Neural crest cell (in vitro differentiated cells): Measurements from ENCODE around the gene SUPT3H. TPM values are rescaled to one million over a fixed set of nuclear protein-coding genes. Genes with fewer than 3 reads are reported as not detected.
"Not testable (repeated sequence)": the region's sequence is repeated elsewhere in the genome, so short reads cannot be mapped to it uniquely, and the experiment has no call there.

ENCODE experiments used
- DNase-seq: peaks from one replicate; pipeline ENCODE4 v3.0.0; 2021; ENCODE audit warnings: low read depth, mixed read lengths, low spot score
- H3K27ac Mint-ChIP-seq: one replicate; pipeline ENCODE4 v1.8.0; 2021; ENCODE audit warnings: mild to moderate bottlenecking, mixed read lengths; ENCODE audit not compliant: unreplicated experiment
- H3K27me3 Mint-ChIP-seq: 2 replicates; pipeline ENCODE4 v1.8.0; 2021; ENCODE audit warnings: low read depth, mild to moderate bottlenecking, mixed read lengths
- H3K36me3 Mint-ChIP-seq: 2 replicates; pipeline ENCODE4 v1.8.0; 2021; ENCODE audit warnings: low read depth, mild to moderate bottlenecking, mixed read lengths
- H3K4me1 Mint-ChIP-seq: 2 replicates; pipeline ENCODE4 v1.8.0; 2021; ENCODE audit warnings: mixed read lengths
- H3K4me3 Mint-ChIP-seq: one replicate; pipeline ENCODE4 v1.8.0; 2021; ENCODE audit warnings: mild to moderate bottlenecking, mixed read lengths
- H3K9me3 Mint-ChIP-seq: 2 replicates; pipeline ENCODE4 v1.8.0; 2021; ENCODE audit warnings: mixed read lengths
- CTCF ChIP-seq: fragments of 200-600 bp; sonication (generic); conservative IDR thresholded peaks from 2 replicates; pipeline ENCODE4 v1.5.0; 2021; ENCODE audit warnings: antibody characterized with exemption, mild to moderate bottlenecking
- total RNA-seq: library from RNA; stranded (reverse); gene quantifications from 2 replicates; pipeline ENCODE4 v1.2.1, GENCODE V29; 2021

Gene SUPT3H
- total RNA-seq, 1 donor from 2014 or later = 17.0 TPM

- no peaks in the 10 kb centered on the region for H3K27me3 Mint-ChIP-seq
- no peak for TF ChIP-seq CTCF
- no peak overlapping the region for H3K4me3 Mint-ChIP-seq
- peaks cover 12% of the 10 kb centered on the region for H3K36me3 Mint-ChIP-seq
- H3K9me3 Mint-ChIP-seq = peaks cover 12% of the 10 kb centered on the region
- peaks cover 5% of the 10 kb centered on the region for H3K4me1 Mint-ChIP-seq
- H3K27ac Mint-ChIP-seq = no peak overlapping the region
- no peak for DNase-seq
Measured at GRCh38 chr6:45075246-45075645, 302.5 kb downstream of the SUPT3H start.

GRCh38 chr6:45074439-45074838 is 303.3 kb downstream of the SUPT3H start:
- DNase-seq = no peak
- Mint-ChIP-seq H3K27ac (no peak overlapping the region), H3K4me1 (peaks cover 5% of the 10 kb centered on the region), H3K4me3 (no peak overlapping the region), H3K36me3 (peaks cover 8% of the 10 kb centered on the region), H3K9me3 (peaks cover 8% of the 10 kb centered on the region), H3K27me3 (no peaks in the 10 kb centered on the region)
- no peak for TF ChIP-seq CTCF

- H3K27ac Mint-ChIP-seq = no peak overlapping the region
- DNase-seq = no peak
- no peaks in the 10 kb centered on the region for H3K27me3 Mint-ChIP-seq
- H3K4me1 Mint-ChIP-seq = peaks cover 5% of the 10 kb centered on the region
- H3K36me3 Mint-ChIP-seq = peaks cover 8% of the 10 kb centered on the region
- TF ChIP-seq CTCF = no peak
- H3K4me3 Mint-ChIP-seq = no peak overlapping the region
- H3K9me3 Mint-ChIP-seq = peaks cover 7% of the 10 kb centered on the region
Measured at GRCh38 chr6:45073771-45074170, 304.0 kb downstream of the SUPT3H start.

GRCh38 chr6:45072673-45073072 is 305.1 kb downstream of the SUPT3H start:
- no peak for DNase-seq
- H3K9me3 Mint-ChIP-seq = no peaks in the 10 kb centered on the region
- H3K4me3 Mint-ChIP-seq = no peak overlapping the region
- no peak for TF ChIP-seq CTCF
- no peaks in the 10 kb centered on the region for H3K36me3 Mint-ChIP-seq
- no peaks in the 10 kb centered on the region for H3K27me3 Mint-ChIP-seq
- peaks cover 5% of the 10 kb centered on the region for H3K4me1 Mint-ChIP-seq
- H3K27ac Mint-ChIP-seq = no peak overlapping the region

GRCh38 chr6:45072016-45072415 is 305.7 kb downstream of the SUPT3H start:
- TF ChIP-seq CTCF = no peak
- Mint-ChIP-seq H3K36me3 (no peaks in the 10 kb centered on the region), H3K27me3 (no peaks in the 10 kb centered on the region), H3K9me3 (no peaks in the 10 kb centered on the region), H3K4me3 (no peak overlapping the region), H3K4me1 (peaks cover 4% of the 10 kb centered on the region), H3K27ac (no peak overlapping the region)
- no peak for DNase-seq

GRCh38 chr6:45069091-45069490 is 308.6 kb downstream of the SUPT3H start:
- Mint-ChIP-seq H3K9me3 (no peaks in the 10 kb centered on the region), H3K36me3 (no peaks in the 10 kb centered on the region), H3K4me1 (no peaks in the 10 kb centered on the region)

GRCh38 chr6:45067446-45067845 is 310.3 kb downstream of the SUPT3H start:
- not testable (repeated sequence) for DNase-seq, H3K9me3 Mint-ChIP-seq, H3K27ac Mint-ChIP-seq, H3K4me3 Mint-ChIP-seq, H3K36me3 Mint-ChIP-seq, H3K4me1 Mint-ChIP-seq, H3K27me3 Mint-ChIP-seq

More at GRCh38 chr6:45069091-45069490, 308.6 kb downstream of the SUPT3H start:
- DNase-seq = no peak
- H3K27ac Mint-ChIP-seq = no peak overlapping the region
- H3K4me3 Mint-ChIP-seq = no peak overlapping the region
- no peaks in the 10 kb centered on the region for H3K27me3 Mint-ChIP-seq
- no peak for TF ChIP-seq CTCF

GRCh38 chr6:45062659-45063058 is 315.1 kb downstream of the SUPT3H start:
- not testable (repeated sequence) for H3K4me3 Mint-ChIP-seq, H3K27ac Mint-ChIP-seq, DNase-seq, H3K36me3 Mint-ChIP-seq, H3K4me1 Mint-ChIP-seq, H3K27me3 Mint-ChIP-seq
- H3K9me3 Mint-ChIP-seq = peaks cover 11% of the 10 kb centered on the region
